M059J (cell line): ENCODE measurements around the gene EEF1AKMT3. TPM values are rescaled to one million over a fixed set of nuclear protein-coding genes. Genes with fewer than 3 reads are reported as not detected.

ENCODE experiments used
- DNase-seq: peaks from one replicate; pipeline ENCODE4 v3.0.0-alpha.2; 2012; ENCODE audit warnings: low read depth
- total RNA-seq: library from RNA; depleted of rRNA; stranded (reverse); fragments of >200 nt; shearing (Covaris generic); gene quantifications from 2 replicates; pipeline ENCODE4 v1.2.3, GENCODE V29; 2014

EEF1AKMT3 gene
- total RNA-seq, 1 experiment from 2014 or later: 6.6 TPM

GRCh38 chr12:57735198-57735855 is 37.1 kb upstream of the EEF1AKMT3 start:
- peak; percentile 39 for DNase-seq

DNA sequence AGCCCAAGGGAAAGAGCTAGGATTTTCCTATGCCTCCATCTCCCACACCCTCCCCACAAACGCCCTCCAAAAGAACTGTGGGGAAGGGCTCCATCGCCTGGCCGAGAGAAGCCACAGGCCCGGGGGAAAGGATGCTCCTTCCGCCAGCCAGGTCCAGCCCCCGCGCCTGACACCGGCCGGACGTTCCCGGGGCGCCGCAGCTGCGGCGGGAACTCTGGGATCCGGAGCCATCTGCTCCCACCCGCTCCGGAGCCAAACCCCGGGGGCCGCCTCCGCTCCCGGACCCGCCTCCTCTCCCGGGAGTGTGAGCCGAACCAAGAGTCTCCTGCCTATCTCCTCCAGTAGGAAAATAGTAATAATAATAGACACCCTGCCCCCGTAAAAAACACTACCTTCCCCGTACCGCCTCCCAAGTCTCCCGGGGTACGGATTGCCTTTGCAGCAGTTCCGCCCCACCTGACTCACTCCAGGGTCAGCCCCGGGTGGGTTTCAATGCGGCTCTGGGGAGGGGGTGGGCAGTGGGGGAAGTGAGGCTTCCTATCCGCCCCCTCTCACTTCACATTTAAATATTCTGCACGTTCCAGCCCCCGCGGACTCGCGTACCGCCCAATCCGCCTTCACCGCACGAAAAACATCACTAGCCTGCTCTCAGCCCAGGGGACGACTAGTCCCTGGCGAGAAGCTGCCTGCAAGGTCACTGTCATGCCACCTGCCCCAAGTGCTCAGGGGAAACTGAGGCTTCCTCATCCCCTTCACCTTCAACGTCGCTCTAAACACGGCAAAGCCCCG is 36.3 kb upstream of the EEF1AKMT3 start:
- DNase-seq: peak; percentile 51

DNA sequence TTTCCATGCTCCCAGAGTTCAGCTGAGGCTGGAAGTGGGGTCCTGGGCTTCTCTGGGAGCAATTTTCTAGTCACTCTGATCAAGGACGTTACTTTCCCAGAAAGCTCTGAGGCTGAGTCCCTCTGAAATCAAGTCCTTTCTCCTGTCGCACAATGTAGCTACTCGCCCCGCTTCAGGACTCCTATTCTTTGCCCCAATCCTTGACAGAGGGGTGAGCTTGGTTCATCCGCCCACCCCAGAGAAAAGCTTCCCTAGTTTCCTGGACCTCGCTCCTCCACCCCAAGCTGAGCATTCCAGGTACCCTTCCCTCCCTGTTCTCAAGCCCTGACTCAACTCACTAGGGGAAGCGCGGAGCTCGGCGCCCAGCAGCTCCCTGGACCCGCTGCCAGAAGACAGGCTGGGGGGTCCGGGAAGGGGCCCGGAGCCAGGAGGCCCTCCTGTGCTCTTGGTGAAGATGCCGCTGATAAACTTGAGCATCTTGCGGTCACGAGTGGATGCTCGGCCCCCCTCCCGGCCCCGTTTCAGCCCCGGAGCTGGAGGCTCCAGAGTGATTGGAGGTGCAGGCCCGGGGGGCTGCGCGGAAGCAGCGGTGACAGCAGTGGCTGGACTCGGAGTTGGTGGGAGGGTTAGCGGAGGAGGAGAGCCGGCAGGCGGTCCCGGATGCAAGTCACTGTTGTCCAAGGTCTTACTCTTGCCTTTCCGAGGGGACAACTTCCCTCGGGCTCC is 35.5 kb upstream of the EEF1AKMT3 start:
- no peak for DNase-seq

- peak; percentile 40 for DNase-seq
Measured at GRCh38 chr12:57737467-57738460, 34.6 kb upstream of the EEF1AKMT3 start.

- DNase-seq: no peak
Measured at GRCh38 chr12:57738661-57739237, 33.7 kb upstream of the EEF1AKMT3 start, which contains the start of gene AGAP2. TSS of gene AGAP2 (minus strand) at chr12:57738742. CDS start at chr12:57738246, 496 bp downstream.

DNA sequence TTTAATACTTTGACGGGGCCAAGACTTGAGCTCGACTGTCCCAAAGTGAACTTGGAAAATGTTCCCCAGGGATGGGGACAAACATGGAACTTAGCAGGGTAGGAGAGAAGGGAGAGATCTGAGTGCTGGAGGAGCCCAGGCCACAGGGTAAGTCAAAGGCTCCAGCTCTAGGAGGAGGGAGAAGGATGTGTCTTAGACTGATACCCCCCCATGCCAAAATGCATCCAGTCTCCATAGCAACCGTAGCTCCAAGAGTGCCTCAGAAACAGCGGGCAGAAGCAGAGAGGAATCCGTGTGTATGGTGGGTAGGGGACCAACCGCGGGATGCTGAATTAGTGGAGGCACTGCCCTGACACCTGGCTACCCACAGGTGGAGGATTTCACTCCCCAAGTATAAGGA is 33.0 kb upstream of the EEF1AKMT3 start:
- no peak for DNase-seq

- no peak for DNase-seq
Measured at GRCh38 chr12:57739914-57740538, 32.4 kb upstream of the EEF1AKMT3 start.

DNA sequence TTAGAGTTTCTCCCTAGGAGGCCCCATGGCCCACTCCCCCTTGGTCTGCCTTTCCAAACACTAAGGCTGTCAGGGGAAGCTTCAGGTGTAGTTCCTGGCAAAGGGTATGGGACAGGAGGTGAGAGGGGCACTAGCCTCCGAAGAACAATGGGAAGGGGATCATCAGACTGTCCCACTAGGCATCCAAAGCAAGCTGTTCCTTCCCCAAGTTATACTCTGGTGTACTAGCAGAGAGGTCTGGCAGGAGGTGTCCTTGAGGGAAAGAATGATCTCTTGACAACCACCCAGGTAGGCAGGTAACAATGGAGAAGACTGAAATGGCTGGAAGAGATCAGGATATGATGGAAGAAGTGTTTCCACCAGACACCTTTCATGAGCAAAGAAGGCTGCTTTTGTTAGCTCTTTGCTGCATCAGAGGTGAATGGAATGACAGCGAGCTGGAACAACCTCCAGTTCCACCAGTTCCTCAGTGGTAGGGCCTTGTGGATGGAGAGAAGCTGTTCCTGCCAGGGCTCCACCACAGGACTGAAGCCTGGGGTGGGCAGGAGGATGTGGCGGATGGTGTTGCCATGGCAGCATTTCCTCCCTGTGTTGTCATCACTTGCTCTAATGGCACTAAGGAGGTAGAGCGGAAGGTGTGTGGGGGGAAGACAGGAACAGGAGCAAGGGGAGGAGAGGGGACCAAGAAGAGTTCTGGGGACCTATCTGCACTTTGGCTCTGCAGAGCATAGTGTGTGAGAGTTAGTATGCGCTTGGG is 31.6 kb upstream of the EEF1AKMT3 start:
- DNase-seq: no peak

- DNase-seq: no peak
Measured at GRCh38 chr12:57741413-57741789, 31.0 kb upstream of the EEF1AKMT3 start.

DNA sequence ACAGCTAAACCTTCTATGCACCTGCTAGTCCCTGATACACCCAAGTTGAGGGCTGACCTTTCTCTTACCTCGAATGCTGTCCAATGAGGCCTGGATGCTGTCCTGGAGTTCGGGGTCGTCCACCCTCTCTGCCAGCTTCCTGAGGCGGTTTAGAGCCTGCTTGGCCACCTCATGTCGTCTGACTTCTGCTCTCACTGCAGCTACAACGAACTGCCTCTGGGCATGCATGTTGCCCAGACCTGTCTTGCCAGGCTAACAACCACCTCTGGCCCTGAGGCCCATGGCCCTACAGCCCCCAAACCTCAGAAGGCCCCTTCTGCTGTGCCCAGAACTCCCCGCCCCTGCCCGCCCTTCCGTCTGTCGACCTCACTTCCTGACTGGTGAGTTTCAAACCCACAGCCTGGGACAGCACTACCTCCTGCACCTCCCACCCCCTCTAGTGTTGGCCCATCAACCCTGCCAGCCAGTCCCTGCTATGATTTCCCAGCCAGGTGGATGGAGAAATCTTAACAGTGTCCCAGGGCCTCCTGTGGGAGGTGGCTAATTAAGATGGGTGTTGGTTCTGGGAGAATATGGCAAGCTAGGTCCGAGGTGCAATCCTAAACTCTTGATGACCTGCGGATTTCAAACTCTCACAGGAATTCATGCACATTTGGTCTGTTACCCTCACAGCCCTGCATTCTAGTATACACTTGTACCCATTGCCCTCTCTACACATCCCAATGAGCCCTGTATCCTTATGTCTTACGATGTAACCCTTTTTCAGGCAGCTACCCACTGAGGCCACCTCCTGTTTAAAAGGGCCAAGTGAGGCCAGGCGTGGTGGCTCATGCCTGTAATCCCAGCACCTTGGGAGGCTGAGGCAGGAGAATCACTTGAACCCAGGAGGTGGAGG is 30.3 kb upstream of the EEF1AKMT3 start:
- DNase-seq: no peak

DNA sequence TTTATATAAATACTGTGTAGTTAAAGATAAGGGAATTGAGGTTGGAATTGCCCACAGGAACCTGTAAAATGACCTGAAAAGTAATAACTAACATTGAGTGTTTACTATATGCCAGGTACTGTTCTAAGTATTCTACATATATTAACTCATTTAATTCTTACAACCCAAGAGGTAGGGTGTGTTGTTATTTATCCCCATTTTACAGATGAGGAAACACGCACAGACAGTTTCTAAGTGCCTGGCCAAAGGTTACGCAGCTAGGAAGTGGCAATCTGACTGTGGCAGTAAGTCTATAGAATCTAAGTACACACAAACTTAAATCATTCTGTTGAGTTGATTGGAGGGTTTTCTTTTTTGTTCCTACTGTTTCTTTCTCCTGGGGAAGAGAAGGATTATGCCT is 28.6 kb upstream of the EEF1AKMT3 start:
- DNase-seq: no peak

DNA sequence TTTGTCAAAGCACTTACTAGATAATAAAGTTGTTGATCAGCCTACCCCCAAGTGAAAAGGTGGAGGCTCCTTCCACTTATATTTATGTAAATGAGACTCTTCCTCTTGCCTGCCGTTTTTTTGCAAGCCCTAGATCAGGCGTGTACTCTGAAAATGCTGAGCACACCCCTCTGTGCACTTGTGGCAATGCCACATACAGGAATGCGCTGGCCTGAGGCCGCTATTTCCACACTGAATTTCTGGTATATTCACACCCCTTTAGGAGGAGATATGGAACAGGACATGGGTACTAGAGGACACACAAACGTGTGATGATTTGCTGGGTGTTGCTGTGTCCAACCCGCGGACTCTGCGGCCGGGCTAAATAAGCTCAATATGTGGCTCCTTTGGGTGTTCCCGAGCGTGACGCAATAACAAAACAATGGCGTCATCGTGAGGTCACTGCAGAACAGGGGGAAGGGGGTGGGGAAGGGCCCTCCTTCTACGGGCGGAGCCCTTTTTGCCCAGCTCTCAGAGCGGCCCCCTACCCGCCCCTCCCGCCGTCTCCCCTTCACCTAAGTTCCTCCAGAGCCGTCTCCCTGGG is 28.1 kb upstream of the EEF1AKMT3 start:
- DNase-seq: no peak

DNA sequence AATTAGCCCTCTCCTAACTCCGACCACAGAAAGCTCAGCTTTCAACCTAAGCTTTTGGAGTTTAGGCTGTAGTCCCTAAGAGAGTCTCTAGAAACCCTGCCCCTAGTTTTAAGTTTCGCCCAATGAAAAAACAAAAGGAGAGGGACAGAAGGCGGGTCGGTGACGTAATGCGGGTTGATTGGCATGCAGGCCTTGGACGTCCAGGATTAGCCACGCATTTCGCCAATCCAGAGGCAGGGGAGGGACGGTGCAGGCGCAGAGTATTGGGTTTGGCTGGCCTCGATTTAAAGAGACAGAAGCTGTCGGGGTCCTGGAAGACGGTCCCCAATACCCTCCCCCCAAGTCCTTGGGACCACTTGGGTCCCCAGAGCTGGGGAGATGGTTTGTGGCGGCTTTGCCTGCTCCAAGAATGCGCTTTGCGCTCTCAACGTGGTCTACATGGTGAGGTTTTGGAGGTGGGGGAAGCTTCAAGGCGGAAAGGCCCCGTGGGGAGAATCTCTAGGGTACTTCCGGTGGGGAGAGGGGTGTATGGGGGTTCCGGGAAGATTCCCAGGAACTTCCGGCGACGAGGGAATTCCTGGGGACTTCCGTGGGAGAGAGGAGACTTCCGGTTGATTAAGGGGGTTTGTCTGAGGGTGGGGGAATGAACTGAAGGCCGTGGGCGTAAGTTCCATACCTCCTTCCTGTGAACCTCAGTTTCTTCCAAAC is 27.5 kb upstream of the EEF1AKMT3 start, which contains the start of gene TSPAN31:
Gene TSPAN31 (plus strand): TSS at position 263 of the 708 bp plus-strand sequence. CDS start 116 bp downstream, at position 379.
- DNase-seq: peak; percentile 98

DNA sequence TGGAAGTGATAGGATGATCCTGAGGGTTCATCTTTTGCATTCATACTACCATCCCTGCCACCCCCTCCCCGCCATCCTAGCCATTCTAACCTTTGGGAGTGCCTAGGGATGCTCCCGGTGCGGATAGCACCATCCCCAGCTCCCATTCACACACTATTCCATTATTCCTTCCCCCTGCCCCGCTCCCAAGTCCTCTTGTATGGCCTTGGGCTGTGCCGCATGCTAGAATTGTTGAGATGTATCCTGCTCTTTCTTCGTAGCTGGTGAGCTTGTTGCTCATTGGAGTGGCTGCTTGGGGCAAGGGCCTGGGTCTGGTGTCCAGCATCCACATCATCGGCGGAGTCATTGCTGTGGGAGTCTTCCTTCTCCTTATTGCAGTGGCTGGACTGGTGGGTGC is 26.9 kb upstream of the EEF1AKMT3 start:
- DNase-seq: no peak

- DNase-seq: no peak
Measured at GRCh38 chr12:57746025-57746424, 26.4 kb upstream of the EEF1AKMT3 start.

DNA sequence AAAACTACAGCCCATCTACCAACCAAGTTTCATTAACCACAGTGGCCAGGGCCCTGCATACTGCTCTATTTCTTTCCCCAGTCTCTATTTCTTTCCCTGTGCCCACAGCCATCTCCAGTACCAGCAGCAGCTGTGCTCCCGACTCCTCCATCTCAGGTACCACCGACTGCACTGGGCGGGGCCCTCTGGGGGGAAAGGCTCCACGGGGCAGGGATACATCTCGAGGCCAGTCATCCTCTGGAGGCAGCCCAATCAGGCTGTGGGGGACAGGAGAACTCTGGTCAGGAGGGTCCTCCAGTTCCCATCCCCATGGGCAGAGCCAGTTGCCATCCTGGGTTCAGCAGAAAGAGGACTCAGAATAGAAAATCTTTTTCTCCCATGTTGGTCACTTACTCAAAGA is 23.4 kb upstream of the EEF1AKMT3 start:
- DNase-seq: no peak
